Keratinocyte (primary cell): ENCODE measurements around the gene HNRNPLL. TPM values are rescaled to one million over a fixed set of nuclear protein-coding genes. Genes with fewer than 3 reads are reported as not detected.

Source experiments
- DNase-seq: peaks from one replicate; pipeline ENCODE4 v3.0.0-alpha.2; 2011; ENCODE audit warnings: low read depth, missing footprints, low spot score
- FAIRE-seq: peaks from 2 replicates; lab custom pipeline; 2011; peaks lifted over from hg19 to GRCh38; lab: Jason Lieb, UNC
- H2AFZ ChIP-seq: 2 replicates; pipeline ENCODE4 v1.6.0; 2012; ENCODE audit warnings: low read length, control low read depth, inconsistent platforms; ENCODE audit not compliant: control insufficient read depth
- H3K27ac ChIP-seq: 2 replicates; pipeline ENCODE4 v1.5.1; 2011; ENCODE audit warnings: low read length; ENCODE audit not compliant: control insufficient read depth, insufficient read depth
- H3K27me3 ChIP-seq: 3 replicates; pipeline ENCODE4 v1.6.0; 2011; ENCODE audit warnings: low read length; ENCODE audit not compliant: control insufficient read depth, insufficient read depth; ENCODE audit errors: extremely low read depth
- H3K36me3 ChIP-seq, 2 experiments: 2 replicates in 1 of 2; 3 replicates in 1 of 2; pipeline ENCODE4 v1.5.1; 2011; ENCODE audit warnings: low read length in 2 of 2, mild to moderate bottlenecking in 1 of 2; ENCODE audit not compliant: control insufficient read depth in 2 of 2, insufficient read depth in 2 of 2; ENCODE audit errors: extremely low read depth in 1 of 2
- H3K4me1 ChIP-seq: 3 replicates; pipeline ENCODE4 v1.5.1; 2011; ENCODE audit warnings: low read length; ENCODE audit not compliant: control insufficient read depth, insufficient read depth; ENCODE audit errors: extremely low read depth
- H3K4me2 ChIP-seq: 3 replicates; pipeline ENCODE4 v1.6.0; 2011; ENCODE audit warnings: low read depth, low read length; ENCODE audit not compliant: control insufficient read depth, insufficient read depth; ENCODE audit errors: extremely low read depth
- H3K4me3 ChIP-seq, 3 experiments: fragments of 200-600 bp in 1 of 3; sonication (generic) in 1 of 3; 2 replicates in 2 of 3; 3 replicates in 1 of 3; pipeline ENCODE4 v1.5.1; 2011 to 2016; ENCODE audit warnings: low read length in 3 of 3, mild to moderate bottlenecking in 3 of 3, control low read depth in 2 of 3, inconsistent platforms in 1 of 3, low read depth in 1 of 3, mixed read lengths in 1 of 3, mixed run types in 1 of 3, moderate library complexity in 1 of 3; ENCODE audit not compliant: control insufficient read depth in 2 of 3, insufficient read depth in 2 of 3; ENCODE audit errors: extremely low read depth in 1 of 3
- H3K79me2 ChIP-seq: 2 replicates; pipeline ENCODE4 v1.6.0; 2012; ENCODE audit warnings: low read length; ENCODE audit not compliant: control insufficient read depth, insufficient read depth
- H3K9ac ChIP-seq: 3 replicates; pipeline ENCODE4 v1.6.0; 2011; ENCODE audit warnings: low read length; ENCODE audit not compliant: control insufficient read depth, insufficient read depth; ENCODE audit errors: extremely low read depth
- H3K9me1 ChIP-seq: 3 replicates; pipeline ENCODE4 v1.6.0; 2011; ENCODE audit warnings: low read length; ENCODE audit not compliant: control insufficient read depth, insufficient read depth; ENCODE audit errors: extremely low read depth
- H3K9me3 ChIP-seq: 2 replicates; pipeline ENCODE4 v1.5.1; 2012; ENCODE audit warnings: low read depth, low read length; ENCODE audit not compliant: control insufficient read depth
- H4K20me1 ChIP-seq: 3 replicates; pipeline ENCODE4 v1.6.0; 2011; ENCODE audit warnings: low read length; ENCODE audit not compliant: control insufficient read depth, insufficient read depth; ENCODE audit errors: extremely low read depth
- CTCF ChIP-seq, 3 experiments: IDR thresholded peaks in 1 of 3; conservative IDR thresholded peaks in 1 of 3; optimal IDR thresholded peaks in 1 of 3; 2 replicates in 2 of 3; 3 replicates in 1 of 3; pipeline versions ENCODE3 to v1.5.1; 2011; ENCODE audit warnings: low read length in 3 of 3, mild to moderate bottlenecking in 3 of 3, moderate library complexity in 2 of 3, control low read depth in 1 of 3, inconsistent platforms in 1 of 3; ENCODE audit not compliant: insufficient read depth in 2 of 3; ENCODE audit errors: extremely low read depth in 1 of 3
- EZH2 ChIP-seq: IDR thresholded peaks from one replicate; pipeline ENCODE4 v1.6.1; 2012; ENCODE audit warnings: inconsistent platforms, mild to moderate bottlenecking, low read length, moderate library complexity
- dilution Hi-C: fragments of 300-500 bp; cut with MboI; formaldehyde crosslinking; loops from one replicate; pipeline ENCODE4 v1.7.0; 2020; ENCODE audit warnings: low sequenced_read_pairs; ENCODE audit not compliant: extremely low pct_ligation_motif_present
- polyA plus RNA-seq, 5 experiments: library from polyadenylated mRNA; depleted of rRNA in 3 of 5; stranded (reverse) in 3 of 5; stranded (forward) in 1 of 5; unstranded in 1 of 5; fragments of >200 nt; gene quantifications; 1 replicate in 1 of 5; 2 replicates in 3 of 5; 3 replicates in 1 of 5; pipeline versions ENCODE4 v1.2.1 to v1.2.3, GENCODE V29; 2011 to 2012; ENCODE audit warnings: missing spikeins in 2 of 5, low read depth in 1 of 5, low replicate concordance in 1 of 5

The HNRNPLL gene
- polyA plus RNA-seq, 1 donor (not counting 4 experiments of a cell fraction or from before 2014, with no cell fraction given) = 53.8 TPM

- Histone ChIP-seq H3K36me3 (peaks cover 0 to 4% of the 10 kb centered on the region in 2 experiments), H3K9ac (no peak overlapping the region), H3K4me1 (no peaks in the 10 kb centered on the region), H3K4me2 (no peak overlapping the region), H3K79me2 (no peaks in the 10 kb centered on the region), H3K4me3 (no peak overlapping the region), H3K9me1 (no peaks in the 10 kb centered on the region), H3K27ac (no peak overlapping the region), H3K9me3 (no peaks in the 10 kb centered on the region), H4K20me1 (no peaks in the 10 kb centered on the region), H3K27me3 (no peaks in the 10 kb centered on the region), H2AFZ (no peak overlapping the region)
- dilution Hi-C loops = loop anchor here (25.0 kb wide), 1 partner anchor 182 kb away; no protein-coding TSS in a partner anchor
- DNase-seq (no peak), FAIRE-seq (no peak)
- peak; percentile 6 to 29 (median 26) for TF ChIP-seq CTCF (optimal IDR thresholded peaks at IDR 0.05 in 1 of 3, IDR thresholded peaks at IDR 0.05 in 1 of 3, conservative IDR thresholded peaks at IDR 0.05 in 1 of 3; ENCODE audit: extremely low read depth in 1 of 3, insufficient read depth in 2 of 3, low read length in 3 of 3)
- no peak for TF ChIP-seq EZH2
Observed at GRCh38 chr2:38554973-38555595, 47.6 kb downstream of the HNRNPLL start.

- Histone ChIP-seq H3K36me3 (peaks cover 0 to 3% of the 10 kb centered on the region in 2 experiments), H3K4me1 (no peaks in the 10 kb centered on the region), H3K9ac (no peak overlapping the region), H3K27me3 (no peaks in the 10 kb centered on the region), H3K4me3 (no peak overlapping the region), H2AFZ (no peak overlapping the region), H4K20me1 (no peaks in the 10 kb centered on the region), H3K79me2 (no peaks in the 10 kb centered on the region), H3K27ac (no peak overlapping the region), H3K9me3 (no peaks in the 10 kb centered on the region), H3K4me2 (no peak overlapping the region), H3K9me1 (no peaks in the 10 kb centered on the region)
- DNase-seq (no peak), FAIRE-seq (no peak)
- dilution Hi-C loops = loop anchor here (25.0 kb wide), 1 partner anchor 184 kb away; no protein-coding TSS in a partner anchor
- TF ChIP-seq CTCF (optimal IDR thresholded peaks at IDR 0.05 in 1 of 3, IDR thresholded peaks at IDR 0.05 in 1 of 3, conservative IDR thresholded peaks at IDR 0.05 in 1 of 3; ENCODE audit: extremely low read depth in 1 of 3, insufficient read depth in 2 of 3, low read length in 3 of 3) (no peak), EZH2 (no peak)
Observed at GRCh38 chr2:38553554-38553953, 49.2 kb downstream of the HNRNPLL start.
